ENCODE data around the gene MMP21.
A peak's percentile ranks its signal among the peaks of the same experiment; 100 is the strongest.

Gene MMP21

DNA sequence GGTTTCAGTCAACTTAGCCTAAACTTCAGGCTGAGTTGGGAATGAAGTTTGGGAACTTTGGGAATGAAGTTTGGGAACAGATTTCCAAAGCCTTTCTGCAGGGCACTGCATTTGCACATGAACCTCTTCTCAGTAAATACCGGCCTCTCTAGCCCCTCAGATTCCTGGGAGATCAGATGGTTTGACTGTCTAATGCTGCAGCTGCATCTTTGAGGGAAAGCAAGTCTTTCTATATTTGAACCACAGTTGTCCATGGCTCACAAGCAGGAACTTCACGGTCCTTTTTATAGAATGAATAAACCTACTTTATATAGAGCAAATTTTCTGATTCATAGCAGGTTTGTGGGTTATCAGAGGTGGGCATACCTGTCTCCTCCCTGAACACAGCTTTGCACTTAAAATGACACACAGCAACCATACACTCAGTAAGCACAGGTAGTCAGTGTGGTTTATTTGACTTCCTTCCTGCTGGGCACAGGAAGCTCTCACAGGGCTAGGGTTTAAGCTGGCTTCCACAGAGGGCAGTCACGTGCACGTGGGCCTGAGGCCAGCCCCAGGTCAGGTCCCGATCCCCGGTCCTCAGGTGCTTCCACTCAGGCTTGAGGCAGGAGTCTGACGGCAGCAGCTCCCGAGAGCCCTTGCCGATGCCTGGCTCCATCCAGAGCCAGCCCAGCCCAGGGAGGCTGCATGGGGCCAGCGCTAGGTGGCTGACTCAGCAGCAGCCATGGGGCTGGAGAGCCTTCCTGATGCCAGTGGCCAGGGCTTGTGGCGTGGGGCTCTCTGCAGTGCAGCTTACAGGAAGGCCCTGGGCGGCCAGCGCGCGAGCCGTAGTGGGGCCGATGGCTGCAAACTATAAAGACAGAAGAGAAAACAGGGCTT is 12.8 kb upstream of the MMP21 start:
- DNase-seq = peak; percentile 29

DNA sequence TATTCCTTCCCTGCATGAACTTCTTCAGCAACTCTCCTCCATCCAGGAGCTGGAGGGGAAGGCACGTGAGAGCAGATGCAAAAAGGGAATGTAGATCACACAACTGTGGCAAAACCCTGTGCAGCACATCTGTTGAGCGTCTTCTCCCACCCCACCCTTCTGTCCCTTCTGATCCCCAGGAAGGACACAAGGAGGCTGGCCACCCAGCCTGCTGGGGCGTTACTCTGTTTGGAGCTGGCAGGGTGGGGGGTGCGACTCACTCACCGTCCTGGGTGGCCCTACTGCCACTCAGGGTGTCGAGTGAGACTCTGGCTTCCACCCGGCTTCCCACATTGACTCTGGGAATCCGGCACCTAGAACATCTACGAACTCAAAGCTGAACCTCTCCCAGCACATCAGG is 10.2 kb upstream of the MMP21 start:
- no peak for DNase-seq

DNA sequence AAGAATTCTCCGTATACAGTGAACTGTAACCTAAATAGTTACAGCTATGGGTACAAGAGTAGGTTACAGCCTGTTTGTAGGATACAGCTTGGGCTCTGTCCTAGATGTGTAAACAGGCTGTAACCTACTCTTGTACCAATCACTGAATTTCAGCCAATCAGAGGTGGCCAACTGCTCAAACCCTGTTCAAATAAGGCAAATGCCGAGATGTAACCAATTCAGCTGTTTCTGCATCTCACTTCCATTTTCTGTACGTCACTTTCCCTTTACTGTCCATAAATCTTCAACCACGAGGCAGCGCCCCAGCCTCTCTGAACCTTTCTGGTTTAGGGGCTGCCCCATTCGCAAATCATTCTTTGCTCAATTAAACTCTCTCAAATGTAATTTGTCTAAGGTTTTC is 8.3 kb upstream of the MMP21 start:
- DNase-seq = no peak

DNA sequence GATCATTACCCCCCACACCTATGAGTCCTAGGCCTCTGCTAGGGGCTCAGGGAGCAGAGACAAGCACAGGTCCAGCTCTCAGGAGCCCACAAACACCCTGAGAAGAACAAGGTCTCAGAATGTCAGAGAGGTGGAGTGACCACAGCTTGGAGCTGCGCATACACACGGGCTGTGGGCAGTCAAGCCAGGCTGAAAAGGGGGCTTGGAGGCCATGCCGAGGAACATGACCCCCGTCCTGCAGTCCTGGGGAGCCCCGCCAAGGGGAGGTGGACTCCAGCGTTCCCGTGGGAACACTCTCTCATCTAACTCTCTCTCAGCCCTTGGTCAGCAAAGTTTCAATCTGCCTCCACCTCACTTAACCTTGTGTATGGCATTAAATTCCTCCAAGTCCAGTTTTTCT is 7.8 kb upstream of the MMP21 start:
- DNase-seq = no peak

DNA sequence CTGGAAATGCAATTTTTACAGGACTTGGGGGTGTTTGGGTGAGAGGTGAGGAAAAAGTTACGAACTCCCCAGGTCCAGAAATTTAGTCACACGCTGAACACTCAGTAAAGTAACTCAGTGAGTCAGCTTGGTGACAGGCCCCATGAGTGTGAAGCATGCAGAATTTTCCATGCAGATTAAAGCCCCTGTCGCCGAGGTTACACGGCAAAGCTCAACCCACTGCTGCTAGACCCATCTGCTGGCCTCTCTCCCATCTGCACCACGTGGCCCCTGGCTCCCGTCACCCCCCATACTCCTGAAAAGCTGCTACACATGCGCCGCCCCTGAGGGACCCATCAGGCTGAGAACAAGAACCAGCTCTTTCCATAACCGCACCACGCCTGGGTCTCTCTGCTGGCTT is 7.0 kb upstream of the MMP21 start:
- no peak for DNase-seq

DNA sequence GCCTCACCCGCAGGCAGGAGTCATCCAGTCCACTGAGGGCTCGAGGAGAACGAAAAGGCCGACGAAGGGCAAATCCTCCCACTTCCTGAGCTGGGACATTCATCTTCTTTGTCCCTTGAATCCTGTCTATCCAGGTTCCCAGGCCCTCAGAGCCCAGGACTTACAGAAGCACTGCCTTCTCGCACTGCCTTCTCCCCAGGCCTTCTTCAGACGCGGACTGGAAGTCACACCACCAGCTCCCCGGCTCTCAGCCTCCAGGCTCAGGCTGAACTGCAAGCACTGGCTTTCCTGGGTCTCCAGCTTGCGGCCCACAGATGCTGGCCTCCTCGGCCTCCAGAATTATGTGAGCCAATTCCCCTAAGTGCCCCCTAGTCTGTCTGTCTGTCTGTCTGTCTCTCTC is 6.4 kb upstream of the MMP21 start:
- DNase-seq = no peak

DNA sequence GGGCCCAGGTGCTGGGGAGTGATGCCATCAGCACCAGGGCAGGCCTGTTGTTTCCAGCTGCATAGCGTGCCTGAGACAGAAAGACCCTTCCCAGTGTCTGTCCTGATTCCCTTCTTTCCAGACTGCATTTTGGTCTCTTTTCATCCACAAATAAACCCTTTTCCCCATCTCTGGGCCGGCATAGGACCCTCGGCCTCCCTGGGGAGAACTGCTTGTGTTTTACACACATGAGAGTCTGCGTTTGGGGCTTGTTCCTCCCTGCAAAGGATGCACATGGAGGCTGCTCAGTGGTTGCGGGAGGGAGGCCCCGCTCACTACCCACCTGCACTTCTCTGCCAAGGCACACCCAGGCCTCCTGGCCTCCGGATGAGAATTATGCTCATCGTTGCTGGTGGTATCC is 5.8 kb upstream of the MMP21 start:
- no peak for DNase-seq

DNA sequence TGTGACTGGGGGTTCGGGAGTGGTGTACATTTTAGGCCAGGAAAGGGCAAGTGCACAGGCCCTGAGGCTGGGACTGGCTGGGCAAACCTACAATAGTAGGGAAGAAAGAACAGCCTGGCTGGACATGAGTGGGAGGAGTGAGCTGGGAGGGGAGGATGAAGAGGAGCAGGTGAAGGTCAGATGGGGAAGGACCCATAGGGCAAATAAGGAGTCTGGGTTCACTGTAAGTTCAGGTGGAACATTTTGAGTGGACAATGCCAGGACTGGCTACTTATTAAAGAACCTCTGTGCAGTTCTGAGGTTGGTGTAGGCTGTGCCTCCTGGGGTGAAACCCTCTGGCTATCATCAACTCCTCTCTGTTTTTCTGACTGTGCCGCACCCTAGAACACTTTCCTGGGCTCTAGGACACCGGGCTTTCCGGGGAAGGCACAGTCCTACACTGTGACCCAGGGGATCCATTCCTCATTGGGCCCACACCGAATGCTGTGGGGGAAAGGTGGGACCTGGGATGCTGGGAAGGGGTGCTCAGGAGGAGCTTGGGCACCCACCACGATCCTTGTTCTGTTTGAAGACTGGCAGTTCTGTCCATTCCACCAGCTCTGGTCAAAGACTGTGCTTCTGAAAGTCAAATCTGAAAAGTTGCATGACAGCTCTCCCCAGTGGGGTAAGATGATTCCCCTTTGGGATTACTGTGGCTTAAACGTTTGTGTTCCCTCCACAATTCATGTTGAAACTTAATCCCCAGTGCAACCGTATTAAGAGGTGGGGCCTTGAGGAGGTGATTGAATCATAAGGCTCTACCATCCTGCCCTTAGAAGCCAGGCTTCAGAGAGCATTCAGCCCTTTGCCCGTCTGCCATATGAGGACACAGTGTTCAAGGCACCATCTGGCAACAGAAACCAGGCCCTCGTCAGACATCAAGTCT is 4.0 kb upstream of the MMP21 start:
- no peak for DNase-seq

DNA sequence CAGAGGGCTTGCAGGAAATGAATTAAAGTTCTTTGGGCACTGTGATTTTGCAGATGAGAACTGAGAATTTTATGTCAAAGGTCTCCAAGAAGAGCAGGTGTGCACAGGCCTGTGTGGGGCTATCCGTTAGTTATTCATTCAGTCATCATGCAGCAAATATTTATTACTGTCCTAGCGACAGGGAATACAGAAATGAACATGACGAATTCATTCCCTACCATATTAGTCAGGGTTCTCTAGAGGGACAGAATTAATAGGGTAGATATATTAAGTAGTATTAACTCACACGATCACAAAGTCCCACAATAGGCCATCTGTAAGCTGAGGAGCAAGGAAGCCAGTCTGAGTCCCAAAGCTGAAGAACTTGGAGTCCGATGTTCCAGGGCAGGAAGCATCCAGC is 2.9 kb upstream of the MMP21 start:
- no peak for DNase-seq

DNA sequence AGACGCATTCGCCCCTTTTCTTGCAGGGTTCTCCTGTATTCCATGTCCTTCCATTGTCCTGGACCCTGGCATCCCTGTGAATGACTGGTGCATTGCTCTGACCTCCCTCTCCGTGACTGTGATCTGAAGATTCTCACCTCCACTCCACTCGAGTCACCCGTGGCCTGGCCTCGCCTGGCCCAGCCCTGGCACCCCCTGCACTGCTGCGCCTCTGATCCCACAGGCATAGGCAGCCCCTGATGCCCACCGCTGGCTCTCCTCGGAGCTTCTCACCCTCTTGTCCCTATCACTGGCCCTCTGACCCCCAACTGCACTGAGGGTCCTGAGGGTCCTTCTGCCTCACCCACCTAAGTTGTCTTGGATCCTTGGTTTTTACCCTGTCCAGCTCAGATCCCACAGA is 2.2 kb upstream of the MMP21 start:
- no peak for DNase-seq

DNA sequence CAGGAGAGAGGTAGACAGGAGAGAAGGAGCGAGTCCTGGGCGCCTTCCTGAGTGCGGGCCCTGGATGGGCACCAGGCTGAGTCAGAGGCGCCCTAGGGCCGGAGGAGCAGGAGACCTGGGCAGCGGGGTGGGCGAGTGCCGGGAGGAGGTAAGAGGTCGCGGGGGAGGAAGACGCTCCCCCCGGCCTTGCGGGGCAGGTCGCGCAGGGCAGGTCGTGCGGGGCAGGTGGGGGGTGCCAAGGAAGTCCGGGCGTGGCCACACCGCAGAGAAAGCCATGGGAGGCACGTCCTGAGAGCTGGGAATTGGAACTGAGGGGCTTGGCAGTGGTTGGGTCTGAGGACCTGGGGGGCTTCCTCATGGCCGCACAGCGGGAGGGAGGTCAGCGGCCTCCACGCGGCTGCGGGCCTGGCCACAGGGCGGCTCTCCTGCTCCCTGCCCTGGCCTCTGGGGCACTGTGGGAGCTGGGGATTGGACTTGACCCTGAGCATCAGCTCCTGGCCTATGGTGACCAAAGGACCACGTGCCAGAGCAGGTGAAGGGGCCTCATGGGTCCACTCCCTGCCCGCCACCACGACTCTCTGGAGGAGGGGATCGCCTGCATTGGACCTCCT is 935 bp downstream of the MMP21 start:
- no peak for DNase-seq

DNA sequence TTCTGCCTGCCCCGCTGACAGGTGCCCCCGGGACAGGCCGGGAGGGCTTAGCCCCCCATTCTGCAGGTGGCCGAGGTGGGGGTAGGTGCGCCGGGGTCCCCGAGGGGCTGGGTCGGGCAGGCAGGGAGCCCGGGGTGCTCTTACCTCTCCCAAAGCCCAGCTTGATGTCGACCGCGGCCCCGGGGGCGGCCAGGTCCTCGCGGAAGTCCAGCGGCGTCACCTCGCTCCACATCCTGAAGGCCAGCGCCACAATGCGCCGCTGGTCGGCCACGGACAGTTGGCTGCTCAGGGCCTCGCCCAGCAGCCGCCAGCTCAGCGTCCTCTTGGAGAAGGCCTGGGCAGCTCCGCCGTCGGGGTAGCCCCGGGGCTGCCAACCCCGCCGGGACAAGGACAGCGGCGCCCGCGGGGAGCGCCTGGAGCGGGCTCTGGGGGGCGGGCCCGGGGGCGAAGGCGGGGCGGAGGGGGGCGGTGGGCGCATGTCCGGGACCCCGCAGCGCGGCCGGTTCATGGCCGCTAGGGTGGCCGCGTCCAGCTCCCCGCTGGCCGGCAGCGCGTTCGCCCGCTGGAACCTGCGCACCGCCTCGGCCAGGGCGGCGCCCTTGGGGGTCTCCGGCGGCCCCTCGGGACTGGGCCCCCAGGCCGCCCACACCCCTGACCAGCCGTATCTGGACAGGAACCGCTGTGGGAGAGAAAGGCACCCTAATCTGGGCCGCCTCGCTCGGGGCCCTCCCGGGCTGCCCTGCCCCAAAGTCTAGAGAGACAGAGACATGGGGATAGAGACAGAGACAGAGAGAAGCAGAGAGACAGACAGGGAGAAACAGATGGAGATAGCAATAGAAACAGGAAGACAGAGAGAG is 1.7 kb downstream of the MMP21 start:
- DNase-seq = no peak

DNA sequence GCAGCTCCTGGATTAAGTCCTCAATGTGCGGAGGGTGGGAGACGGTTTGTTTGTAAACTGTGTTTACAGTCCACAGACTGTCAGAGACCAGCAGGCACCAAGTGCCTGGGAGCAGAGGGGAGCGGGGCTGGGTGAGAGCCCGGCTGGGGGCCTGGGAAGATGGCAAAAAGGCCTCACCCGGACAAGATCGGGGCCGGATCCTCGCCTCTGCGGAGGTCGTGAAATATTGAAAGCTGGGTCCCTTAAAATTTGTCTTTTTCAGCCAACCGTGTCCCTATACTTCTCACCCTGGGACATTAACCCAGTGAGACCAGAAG is 2.8 kb downstream of the MMP21 start:
- no peak for DNase-seq

DNA sequence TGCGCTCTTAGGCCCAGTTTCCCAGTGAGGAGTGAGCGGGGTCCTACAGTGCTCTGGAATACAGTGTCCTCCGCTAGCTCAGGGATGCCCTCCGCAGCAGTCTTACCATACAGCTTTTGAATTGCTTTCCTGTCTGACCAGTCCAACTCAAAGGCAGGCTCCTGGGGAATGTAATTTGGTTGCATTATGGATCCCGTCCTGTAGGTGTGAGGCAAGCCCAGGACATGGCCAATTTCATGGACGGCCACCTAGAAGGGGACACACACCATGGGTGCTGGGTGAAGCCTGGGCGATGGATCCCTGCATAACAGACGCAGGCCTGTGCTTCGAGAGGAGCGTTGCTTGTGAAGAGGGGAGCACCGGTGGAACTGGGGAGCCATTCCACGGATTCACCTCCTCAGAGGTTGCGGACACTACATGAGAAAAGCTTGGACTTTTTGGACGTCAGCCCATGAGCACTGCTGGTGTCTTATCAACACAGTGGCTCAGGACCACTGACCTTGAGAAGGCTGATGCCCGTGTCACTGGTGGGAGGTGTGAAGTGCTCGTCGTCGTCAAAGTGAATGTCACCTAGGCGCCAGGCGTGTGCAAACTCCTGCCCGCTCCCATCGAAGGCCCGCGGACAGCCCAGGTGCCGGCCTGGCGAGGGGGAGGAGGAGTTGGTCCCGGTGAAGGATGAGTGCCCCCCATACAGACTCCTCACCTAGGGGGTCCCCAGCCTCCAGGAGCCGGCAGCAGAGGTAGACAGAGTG is 3.3 kb downstream of the MMP21 start:
- no peak for DNase-seq

DNA sequence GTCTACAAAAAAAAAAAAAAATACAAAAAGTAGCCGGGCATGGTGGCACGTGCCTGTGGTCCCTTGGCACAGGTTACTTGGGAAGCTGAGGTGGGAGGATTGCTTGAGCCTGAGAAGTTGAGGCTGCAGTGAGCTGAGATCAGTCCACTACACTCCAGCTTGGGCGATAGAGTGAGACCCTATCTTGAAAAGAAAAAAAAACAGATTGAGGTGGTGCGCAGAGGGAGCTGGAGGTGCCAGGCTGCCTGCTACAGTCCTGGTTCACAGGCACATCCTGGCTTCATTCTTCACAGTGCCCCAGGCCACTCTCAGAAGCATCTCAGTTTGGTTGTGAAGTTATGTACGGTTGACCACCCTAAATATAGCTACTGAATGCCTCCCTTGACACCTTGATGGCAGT is 4.8 kb downstream of the MMP21 start:
- no peak for DNase-seq

DNA sequence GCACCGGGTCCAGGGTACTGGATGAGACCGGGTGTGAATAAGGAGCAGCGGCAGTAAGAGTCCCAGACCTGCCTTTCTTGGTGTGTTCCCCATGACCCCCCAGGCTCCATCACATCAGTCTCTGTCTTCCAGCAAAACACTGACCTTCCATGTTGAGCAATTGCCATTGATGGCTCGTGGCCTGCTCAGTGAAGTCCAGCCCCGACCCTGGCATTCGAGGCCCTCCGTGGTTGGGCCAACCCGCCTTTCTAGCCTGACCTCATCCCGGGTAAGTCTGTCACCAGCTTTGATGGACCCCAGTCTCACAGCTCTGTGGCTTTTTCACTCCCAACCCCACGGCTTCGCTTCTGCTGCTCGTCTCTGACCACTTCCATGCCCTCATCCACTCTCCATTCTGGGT is 6.4 kb downstream of the MMP21 start:
- no peak for DNase-seq

DNA sequence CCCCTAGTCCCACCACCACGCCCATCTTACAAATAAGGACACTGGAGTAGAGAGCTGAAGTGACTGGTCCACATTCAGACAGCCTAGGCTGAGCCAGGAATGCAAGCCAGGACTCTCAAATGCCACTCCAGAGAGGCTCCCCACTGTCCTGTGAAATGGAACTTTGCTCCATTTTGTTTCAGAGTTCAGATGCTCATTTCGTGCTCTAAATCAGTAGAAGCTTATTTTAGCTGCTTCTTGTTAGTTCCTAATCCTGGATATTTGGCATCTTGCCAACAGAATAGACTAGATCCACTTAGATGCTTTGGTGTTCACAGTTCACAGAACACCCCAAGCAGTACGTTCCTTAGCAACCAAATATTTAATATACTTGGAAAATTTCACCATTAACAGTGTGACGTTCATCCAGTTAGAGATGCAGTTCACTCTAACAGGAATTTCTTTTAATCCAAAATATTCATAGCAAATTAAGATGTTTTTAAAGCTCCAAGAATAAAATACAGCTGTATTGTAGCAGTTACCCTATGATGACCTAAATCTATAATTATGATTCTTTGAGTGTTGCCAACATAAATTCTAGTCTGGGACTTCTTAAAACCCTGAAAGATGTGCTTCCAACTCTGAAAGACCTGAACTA is 7.3 kb downstream of the MMP21 start:
- DNase-seq = no peak

DNA sequence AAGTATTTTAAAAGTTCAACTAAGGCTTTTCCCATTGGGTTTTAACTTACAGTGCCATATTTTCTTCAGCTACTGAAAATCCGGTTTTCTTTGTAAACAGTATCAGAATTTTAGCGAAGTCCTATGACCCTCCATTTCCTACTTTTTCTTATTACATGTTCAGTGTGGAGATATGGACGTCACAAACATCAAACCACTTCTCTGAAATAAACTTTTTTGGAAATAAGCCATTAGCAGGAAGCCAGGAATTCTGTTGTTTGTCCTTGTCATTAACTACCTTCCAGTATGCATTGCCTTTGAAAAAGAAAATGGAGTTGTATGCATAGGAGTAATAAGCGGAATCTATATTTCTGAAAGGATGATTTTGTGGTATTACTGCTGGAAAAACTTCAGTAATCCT is 9.1 kb downstream of the MMP21 start:
- DNase-seq = no peak

DNA sequence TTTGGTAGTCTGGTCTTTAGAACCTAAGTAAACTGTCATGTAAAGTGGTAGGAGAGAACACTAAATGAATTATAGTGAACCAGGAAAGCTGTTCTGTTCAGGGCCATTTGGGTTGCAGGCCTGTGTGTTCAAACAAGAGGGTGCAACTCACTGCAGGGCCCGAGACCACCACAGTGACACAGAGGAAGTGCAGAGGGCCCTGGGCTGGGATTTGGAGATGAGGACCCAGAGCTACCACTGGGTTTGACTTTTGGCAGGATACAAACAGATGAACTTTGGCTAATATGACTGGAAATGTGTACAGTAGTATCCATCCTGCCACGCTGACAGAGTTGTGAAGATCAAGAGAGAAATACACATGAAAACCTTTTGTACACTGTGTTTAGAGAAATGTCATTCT is 9.8 kb downstream of the MMP21 start:
- DNase-seq = no peak

DNA sequence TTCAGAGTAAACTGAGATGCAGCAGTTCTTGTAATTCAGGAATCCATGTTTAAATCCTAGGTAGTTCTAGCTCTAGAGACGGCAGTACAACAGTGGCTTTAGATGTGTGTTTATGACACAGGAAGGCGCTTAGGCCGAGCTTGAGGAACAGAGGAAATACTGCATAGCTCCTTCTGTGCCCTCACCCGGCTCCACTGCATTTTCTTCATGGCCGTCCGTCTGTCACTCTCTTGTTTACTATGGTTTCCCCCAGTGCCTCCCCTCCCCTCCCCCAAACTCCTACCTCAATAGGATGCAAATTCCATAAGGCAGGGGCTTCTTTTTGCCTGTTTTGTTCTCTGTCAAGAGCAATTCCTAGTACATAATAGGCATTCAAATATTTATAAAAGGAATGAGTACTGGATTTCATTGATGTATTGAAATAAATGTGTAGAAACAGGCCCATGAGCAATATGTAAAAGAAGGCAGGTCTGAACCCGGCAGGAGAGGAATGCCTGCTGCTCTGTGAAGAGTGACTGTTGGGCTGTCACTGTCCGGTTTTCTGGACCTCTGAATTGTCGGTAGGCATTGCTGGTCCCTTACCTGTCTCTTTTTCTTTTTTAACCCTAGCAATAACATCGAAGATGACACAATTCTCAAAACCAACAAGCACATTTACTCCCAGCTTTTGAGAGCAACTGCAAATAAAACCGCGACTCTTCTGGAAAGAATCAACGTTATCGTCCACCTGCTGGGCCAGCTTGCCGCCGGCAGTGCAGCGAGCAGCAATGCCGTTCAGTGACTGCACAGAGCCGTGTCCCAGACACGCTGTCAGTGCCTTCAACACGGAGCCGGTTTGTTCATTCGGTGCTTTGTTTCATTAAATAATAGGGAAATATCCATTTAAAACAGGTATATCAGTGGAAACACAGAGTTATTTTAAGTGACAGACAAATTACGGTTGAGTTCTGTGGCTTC is 12.7 kb downstream of the MMP21 start:
- no peak for DNase-seq
